ENCODE measurements around the gene OR5AN1.

Gene OR5AN1

GRCh38 chr11:59394186-59394585 lies 35.5 kb downstream of the OR5AN1 start:
- H3K36me3 ChIP-seq (replicated peaks), result no peaks in the 10 kb centered on the region
- DNase-seq, result no peak
- H3K27me3 ChIP-seq (replicated peaks), result no peaks in the 10 kb centered on the region
- H3K27ac ChIP-seq, result no peak overlapping the region
- H3K4me3 ChIP-seq (ENCODE audit: low read depth, low read length), result no peak overlapping the region
- no peak for TF ChIP-seq CTCF (IDR thresholded peaks at IDR 0.05; ENCODE audit: low read depth, low read length, missing control alignments)
- in situ Hi-C loops (cut with HindIII; ENCODE audit: low pct_ligation_motif_present, low sequenced_read_pairs), result no loop called here

- no peak for TF ChIP-seq CTCF (IDR thresholded peaks at IDR 0.05; ENCODE audit: low read depth, low read length, missing control alignments)
- in situ Hi-C loops (cut with HindIII; ENCODE audit: low pct_ligation_motif_present, low sequenced_read_pairs), result no loop called here
These were observed 42.0 kb downstream of the OR5AN1 start for GRCh38 chr11:59400461-59401261.

GRCh38 chr11:59401262-59401552 lies 42.5 kb downstream of the OR5AN1 start:
- no peak for DNase-seq
- Histone ChIP-seq H3K4me3 (ENCODE audit: low read depth, low read length) (no peak overlapping the region), H3K27me3 (replicated peaks) (no peaks in the 10 kb centered on the region), H3K36me3 (replicated peaks) (no peaks in the 10 kb centered on the region), H3K27ac (no peak overlapping the region)
- in situ Hi-C loops (cut with HindIII; ENCODE audit: low pct_ligation_motif_present, low sequenced_read_pairs), result no loop called here
- no peak for TF ChIP-seq CTCF (IDR thresholded peaks at IDR 0.05; ENCODE audit: low read depth, low read length, missing control alignments)

More at GRCh38 chr11:59400461-59401261, 42.0 kb downstream of the OR5AN1 start:
- H3K36me3 ChIP-seq (replicated peaks), result no peaks in the 10 kb centered on the region
- H3K4me3 ChIP-seq (ENCODE audit: low read depth, low read length), result no peak overlapping the region
- DNase-seq, result no peak
- no peak overlapping the region for H3K27ac ChIP-seq
- H3K27me3 ChIP-seq (replicated peaks), result no peaks in the 10 kb centered on the region

GRCh38 chr11:59403546-59403945 lies 44.9 kb downstream of the OR5AN1 start:
- H3K36me3 ChIP-seq (replicated peaks), result no peaks in the 10 kb centered on the region
- H3K4me3 ChIP-seq (ENCODE audit: low read depth, low read length), result no peak overlapping the region
- no peak for DNase-seq
- no peaks in the 10 kb centered on the region for H3K27me3 ChIP-seq (replicated peaks)
- TF ChIP-seq CTCF (IDR thresholded peaks at IDR 0.05; ENCODE audit: low read depth, low read length, missing control alignments), result no peak
- in situ Hi-C loops (cut with HindIII; ENCODE audit: low pct_ligation_motif_present, low sequenced_read_pairs), result no loop called here
- H3K27ac ChIP-seq, result no peak overlapping the region

GRCh38 chr11:59413646-59414045 lies 55.0 kb downstream of the OR5AN1 start:
- no peaks in the 10 kb centered on the region for H3K27me3 ChIP-seq (replicated peaks)
- no peak overlapping the region for H3K4me3 ChIP-seq (ENCODE audit: low read depth, low read length)
- no peak for DNase-seq
- no peak for TF ChIP-seq CTCF (IDR thresholded peaks at IDR 0.05; ENCODE audit: low read depth, low read length, missing control alignments)
- in situ Hi-C loops (cut with HindIII; ENCODE audit: low pct_ligation_motif_present, low sequenced_read_pairs), result no loop called here
- H3K36me3 ChIP-seq (replicated peaks), result no peaks in the 10 kb centered on the region
- H3K27ac ChIP-seq, result no peak overlapping the region

GRCh38 chr11:59415111-59415510 lies 56.4 kb downstream of the OR5AN1 start:
- in situ Hi-C loops (cut with HindIII; ENCODE audit: low pct_ligation_motif_present, low sequenced_read_pairs), result no loop called here
- Histone ChIP-seq H3K27ac (no peak overlapping the region), H3K27me3 (replicated peaks) (no peaks in the 10 kb centered on the region), H3K36me3 (replicated peaks) (no peaks in the 10 kb centered on the region), H3K4me3 (ENCODE audit: low read depth, low read length) (no peak overlapping the region)
- no peak for DNase-seq
- TF ChIP-seq CTCF (IDR thresholded peaks at IDR 0.05; ENCODE audit: low read depth, low read length, missing control alignments), result no peak
